SJSA1 (cell line): ENCODE measurements around the gene PROX2. TPM values are rescaled to one million over a fixed set of nuclear protein-coding genes. Genes with fewer than 3 reads are reported as not detected.

ENCODE experiments used
- DNase-seq, 2 experiments: peaks; one replicate each; pipeline ENCODE4 v3.0.0-alpha.2; 2015 to 2020; ENCODE audit warnings: low spot score in 2 of 2, low read depth in 1 of 2
- H3K27ac ChIP-seq: fragments of 250-450 bp; sonication (Bioruptor Pico); 2 replicates; pipeline ENCODE4 v1.5.1; 2020; ENCODE audit warnings: mild to moderate bottlenecking, moderate library complexity
- H3K27me3 ChIP-seq: fragments of 250-450 bp; sonication (Bioruptor Pico); replicated peaks from 2 replicates; pipeline ENCODE4 v1.5.1; 2020; ENCODE audit warnings: mild to moderate bottlenecking, moderate library complexity
- H3K36me3 ChIP-seq: fragments of 250-450 bp; sonication (Bioruptor Pico); 2 replicates; pipeline ENCODE4 v1.5.1; 2020; ENCODE audit warnings: mild to moderate bottlenecking
- H3K4me1 ChIP-seq: fragments of 250-450 bp; sonication (Bioruptor Pico); replicated peaks from 2 replicates; pipeline ENCODE4 v1.6.1; 2021; ENCODE audit warnings: mild to moderate bottlenecking
- H3K4me3 ChIP-seq: fragments of 250-450 bp; sonication (Bioruptor Pico); 2 replicates; pipeline ENCODE4 v1.5.1; 2020; ENCODE audit warnings: mild to moderate bottlenecking
- H3K9me3 ChIP-seq: fragments of 250-450 bp; sonication (Bioruptor Pico); replicated peaks from 2 replicates; pipeline ENCODE4 v1.5.1; 2020; ENCODE audit warnings: mild to moderate bottlenecking
- total RNA-seq: library from RNA; depleted of rRNA; stranded (reverse); fragments of >200 nt; shearing (Covaris generic); gene quantifications from 2 replicates; pipeline ENCODE4 v1.2.3, GENCODE V29; 2014; rRNA removed

The PROX2 gene
- total RNA-seq, result not detected in 2 replicates

- H3K27ac ChIP-seq, result no peak within 1 kb of the TSS
- DNase-seq, result no peak
- no peaks in the 10 kb centered on the region for H3K36me3 ChIP-seq
- H3K9me3 ChIP-seq, result no peaks in the 10 kb centered on the region
- no peaks in the 10 kb centered on the region for H3K27me3 ChIP-seq
- H3K4me3 ChIP-seq, result no peak within 1 kb of the TSS
- no peaks in the 10 kb centered on the region for H3K4me1 ChIP-seq
These were observed at the start of gene PROX2 for GRCh38 chr14:74875941-74876913. TSS of gene PROX2 (minus strand) at chr14:74876145. CDS start at chr14:74863834, 12,311 bp downstream.

- no peak overlapping the region for H3K27ac ChIP-seq
- no peaks in the 10 kb centered on the region for H3K9me3 ChIP-seq
These were observed 48.1 kb upstream of the PROX2 start for GRCh38 chr14:74924061-74924460.

GRCh38 chr14:74922752-74923401, 46.9 kb upstream of the PROX2 start, which contains the start of gene RPS6KL1:
TSS of gene RPS6KL1 (minus strand) at chr14:74923260. CDS start at chr14:74921541, 1,719 bp downstream.
- peaks cover 3% of the 10 kb centered on the region; the same call in 1 of the 2 replicates for H3K4me1 ChIP-seq
- no peak within 1 kb of the TSS for H3K4me3 ChIP-seq
- no peak for DNase-seq
- no peaks in the 10 kb centered on the region for H3K36me3 ChIP-seq
- H3K27me3 ChIP-seq, result no peaks in the 10 kb centered on the region
- H3K9me3 ChIP-seq, result no peaks in the 10 kb centered on the region
- H3K27ac ChIP-seq, result no peak within 1 kb of the TSS

More at GRCh38 chr14:74924061-74924460, 48.1 kb upstream of the PROX2 start:
- no peaks in the 10 kb centered on the region for H3K36me3 ChIP-seq
- H3K4me3 ChIP-seq, result no peak overlapping the region
- DNase-seq, result no peak
- peaks cover 3% of the 10 kb centered on the region; the same call in 1 of the 2 replicates for H3K4me1 ChIP-seq
- H3K27me3 ChIP-seq, result no peaks in the 10 kb centered on the region

GRCh38 chr14:74921987-74922751, 46.2 kb upstream of the PROX2 start:
- H3K4me3 ChIP-seq, result no peak overlapping the region

GRCh38 chr14:74921053-74921620, 45.2 kb upstream of the PROX2 start:
- DNase-seq, result no peak
- H3K36me3 ChIP-seq, result no peaks in the 10 kb centered on the region
- peaks cover 3% of the 10 kb centered on the region; the same call in 1 of the 2 replicates for H3K4me1 ChIP-seq
- H3K27me3 ChIP-seq, result no peaks in the 10 kb centered on the region
- H3K27ac ChIP-seq, result no peak overlapping the region
- H3K4me3 ChIP-seq, result no peak overlapping the region
- H3K9me3 ChIP-seq, result no peaks in the 10 kb centered on the region

More at GRCh38 chr14:74921987-74922751, 46.2 kb upstream of the PROX2 start:
- Histone ChIP-seq H3K27ac (no peak overlapping the region), H3K36me3 (no peaks in the 10 kb centered on the region), H3K9me3 (no peaks in the 10 kb centered on the region), H3K27me3 (no peaks in the 10 kb centered on the region), H3K4me1 (peaks cover 3% of the 10 kb centered on the region; the same call in 1 of the 2 replicates)
- DNase-seq, result no peak

- H3K36me3 ChIP-seq, result no peaks in the 10 kb centered on the region
- no peak overlapping the region for H3K27ac ChIP-seq
- DNase-seq, result no peak
- H3K4me1 ChIP-seq, result peaks cover 3% of the 10 kb centered on the region; the same call in 1 of the 2 replicates
- no peaks in the 10 kb centered on the region for H3K27me3 ChIP-seq
- no peak overlapping the region for H3K4me3 ChIP-seq
- no peaks in the 10 kb centered on the region for H3K9me3 ChIP-seq
These were observed 44.3 kb upstream of the PROX2 start for GRCh38 chr14:74920281-74920680.

GRCh38 chr14:74919421-74920165, 43.6 kb upstream of the PROX2 start:
- H3K4me3 ChIP-seq, result no peak overlapping the region
- H3K36me3 ChIP-seq, result no peaks in the 10 kb centered on the region
- H3K27ac ChIP-seq, result no peak overlapping the region
- DNase-seq, result no peak
- H3K4me1 ChIP-seq, result peaks cover 3% of the 10 kb centered on the region; the same call in 1 of the 2 replicates
- no peaks in the 10 kb centered on the region for H3K9me3 ChIP-seq
- no peaks in the 10 kb centered on the region for H3K27me3 ChIP-seq

GRCh38 chr14:74918380-74918779, 42.4 kb upstream of the PROX2 start:
- H3K9me3 ChIP-seq, result no peaks in the 10 kb centered on the region

GRCh38 chr14:74917646-74918081, 41.7 kb upstream of the PROX2 start:
- no peak for DNase-seq
- Histone ChIP-seq H3K4me3 (no peak overlapping the region), H3K27ac (no peak overlapping the region), H3K27me3 (no peaks in the 10 kb centered on the region), H3K4me1 (no peaks in the 10 kb centered on the region; the same call in 1 of the 2 replicates), H3K36me3 (no peaks in the 10 kb centered on the region), H3K9me3 (no peaks in the 10 kb centered on the region)

More at GRCh38 chr14:74918380-74918779, 42.4 kb upstream of the PROX2 start:
- DNase-seq, result no peak
- Histone ChIP-seq H3K36me3 (no peaks in the 10 kb centered on the region), H3K27me3 (no peaks in the 10 kb centered on the region), H3K4me3 (no peak overlapping the region), H3K27ac (no peak overlapping the region), H3K4me1 (peaks cover 3% of the 10 kb centered on the region)

- no peaks in the 10 kb centered on the region for H3K36me3 ChIP-seq
- H3K27me3 ChIP-seq, result no peaks in the 10 kb centered on the region
- no peaks in the 10 kb centered on the region; the same call in 1 of the 2 replicates for H3K4me1 ChIP-seq
- H3K9me3 ChIP-seq, result no peaks in the 10 kb centered on the region
- DNase-seq, result no peak
- H3K4me3 ChIP-seq, result no peak overlapping the region
- no peak overlapping the region for H3K27ac ChIP-seq
These were observed 41.2 kb upstream of the PROX2 start for GRCh38 chr14:74917178-74917543.

- H3K4me1 ChIP-seq, result no peaks in the 10 kb centered on the region; the same call in 1 of the 2 replicates
- DNase-seq, result no peak
- no peaks in the 10 kb centered on the region for H3K36me3 ChIP-seq
- H3K4me3 ChIP-seq, result no peak overlapping the region
- no peaks in the 10 kb centered on the region for H3K9me3 ChIP-seq
- no peaks in the 10 kb centered on the region for H3K27me3 ChIP-seq
- H3K27ac ChIP-seq, result no peak overlapping the region
These were observed 39.9 kb upstream of the PROX2 start for GRCh38 chr14:74915826-74916225.

- Histone ChIP-seq H3K36me3 (no peaks in the 10 kb centered on the region), H3K4me1 (no peaks in the 10 kb centered on the region; the same call in 1 of the 2 replicates)
- no peak for DNase-seq
These were observed 39.5 kb upstream of the PROX2 start for GRCh38 chr14:74915426-74915825.

More at GRCh38 chr14:74915426-74915825, 39.5 kb upstream of the PROX2 start:
- no peak overlapping the region for H3K27ac ChIP-seq
- no peaks in the 10 kb centered on the region for H3K27me3 ChIP-seq
- H3K4me3 ChIP-seq, result no peak overlapping the region
- H3K9me3 ChIP-seq, result no peaks in the 10 kb centered on the region
